ENCODE data around the gene CD37. TPM values are rescaled to one million over a fixed set of nuclear protein-coding genes. Genes with fewer than 3 reads are reported as not detected.
"Not testable (repeated sequence)": the region's sequence is repeated elsewhere in the genome, so short reads cannot be mapped to it uniquely, and the experiment has no call there.

CD37 gene
- total and polyA plus RNA-seq, 9 donors, result 1.5 to 21.5 (median 5.4) TPM

DNA sequence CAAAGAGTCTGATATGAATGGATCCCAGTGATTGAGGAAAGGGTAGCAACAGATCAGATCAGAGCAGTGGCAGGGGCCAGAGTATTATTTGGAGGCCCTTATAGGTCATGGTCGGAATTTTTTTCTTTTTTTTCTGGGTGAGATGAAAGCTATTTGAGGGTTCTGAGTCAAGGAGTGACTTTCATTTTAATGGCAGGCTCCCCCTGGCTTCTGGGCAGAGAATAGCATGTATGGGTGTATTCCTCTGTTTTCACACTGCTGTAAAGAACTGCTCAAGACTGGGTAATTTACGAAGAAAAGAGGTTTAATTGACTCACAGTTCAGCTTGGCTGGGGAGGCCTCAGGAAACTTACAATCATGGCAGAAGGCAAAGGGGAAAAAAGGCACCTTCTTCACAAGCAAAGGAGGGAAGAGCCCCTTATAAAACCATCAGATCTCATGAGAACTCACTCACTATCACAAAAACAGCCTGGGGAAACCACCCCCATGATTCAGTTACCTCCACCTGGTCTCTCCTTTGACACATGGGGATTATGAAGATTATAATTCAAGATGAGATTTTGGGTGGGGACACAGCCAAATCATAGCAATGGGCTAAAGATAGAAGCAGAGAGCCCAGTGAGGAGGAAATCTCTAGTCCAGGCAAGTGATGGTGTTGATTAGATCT lies 7.2 kb upstream of the CD37 start:
- no peaks in the 10 kb centered on the region for H3K9me3 ChIP-seq
- H3K36me3 ChIP-seq, result no peaks in the 10 kb centered on the region
- no peak overlapping the region for H3K4me3 ChIP-seq
- H3K27ac ChIP-seq, result no peak overlapping the region
- TF ChIP-seq EP300 (IDR thresholded peaks at IDR 0.05) (no peak), POLR2A (IDR thresholded peaks at IDR 0.05) (no peak)
- TF ChIP-seq, protein P1, sequence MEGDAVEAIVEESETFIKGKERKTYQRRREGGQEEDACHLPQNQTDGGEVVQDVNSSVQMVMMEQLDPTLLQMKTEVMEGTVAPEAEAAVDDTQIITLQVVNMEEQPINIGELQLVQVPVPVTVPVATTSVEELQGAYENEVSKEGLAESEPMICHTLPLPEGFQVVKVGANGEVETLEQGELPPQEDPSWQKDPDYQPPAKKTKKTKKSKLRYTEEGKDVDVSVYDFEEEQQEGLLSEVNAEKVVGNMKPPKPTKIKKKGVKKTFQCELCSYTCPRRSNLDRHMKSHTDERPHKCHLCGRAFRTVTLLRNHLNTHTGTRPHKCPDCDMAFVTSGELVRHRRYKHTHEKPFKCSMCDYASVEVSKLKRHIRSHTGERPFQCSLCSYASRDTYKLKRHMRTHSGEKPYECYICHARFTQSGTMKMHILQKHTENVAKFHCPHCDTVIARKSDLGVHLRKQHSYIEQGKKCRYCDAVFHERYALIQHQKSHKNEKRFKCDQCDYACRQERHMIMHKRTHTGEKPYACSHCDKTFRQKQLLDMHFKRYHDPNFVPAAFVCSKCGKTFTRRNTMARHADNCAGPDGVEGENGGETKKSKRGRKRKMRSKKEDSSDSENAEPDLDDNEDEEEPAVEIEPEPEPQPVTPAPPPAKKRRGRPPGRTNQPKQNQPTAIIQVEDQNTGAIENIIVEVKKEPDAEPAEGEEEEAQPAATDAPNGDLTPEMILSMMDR (IDR thresholded peaks at IDR 0.05), result no peak
- intact Hi-C loops (cut with DNase I), result no loop called here
- WGBS, 3 donors, result 77 to 88% (median 83%) methylated on average over 2 of the region's 2 CpGs
- H3K27me3 ChIP-seq, result no peaks in the 10 kb centered on the region
- no peak for DNase-seq
- H3K4me1 ChIP-seq (ENCODE audit: insufficient read depth), result no peaks in the 10 kb centered on the region

DNA sequence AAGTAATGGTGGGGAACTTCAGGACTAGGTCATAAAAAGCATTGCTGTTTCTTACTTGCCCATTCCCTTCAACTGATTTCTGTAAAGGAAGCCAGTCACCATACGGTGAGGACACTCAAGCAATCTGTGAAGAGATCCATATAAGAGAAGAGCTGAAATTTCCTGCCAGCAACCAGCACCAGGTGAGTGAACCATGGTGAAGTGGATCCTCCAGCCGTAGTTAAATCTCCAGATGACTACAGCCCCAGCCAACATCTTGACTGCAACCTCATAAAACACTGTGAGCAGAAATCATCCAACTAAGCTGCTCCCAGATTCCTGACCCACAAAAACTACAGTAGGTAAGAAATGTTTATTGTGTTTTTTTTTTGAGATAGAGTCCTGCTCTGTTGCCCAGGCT lies 6.5 kb upstream of the CD37 start:
- H3K27ac ChIP-seq, result no peak overlapping the region
- DNase-seq, result no peak
- H3K4me3 ChIP-seq, result no peak overlapping the region
- H3K9me3 ChIP-seq, result no peaks in the 10 kb centered on the region
- no peaks in the 10 kb centered on the region for H3K27me3 ChIP-seq
- WGBS, 3 donors, result 93 to 100% (median 96%) methylated on average over 2 of the region's 2 CpGs
- no peaks in the 10 kb centered on the region for H3K36me3 ChIP-seq
- intact Hi-C loops (cut with DNase I), result no loop called here
- no peaks in the 10 kb centered on the region for H3K4me1 ChIP-seq (ENCODE audit: insufficient read depth)
- TF ChIP-seq POLR2A (IDR thresholded peaks at IDR 0.05) (no peak), EP300 (IDR thresholded peaks at IDR 0.05) (no peak)
- TF ChIP-seq, protein P1 (IDR thresholded peaks at IDR 0.05), result no peak

DNA sequence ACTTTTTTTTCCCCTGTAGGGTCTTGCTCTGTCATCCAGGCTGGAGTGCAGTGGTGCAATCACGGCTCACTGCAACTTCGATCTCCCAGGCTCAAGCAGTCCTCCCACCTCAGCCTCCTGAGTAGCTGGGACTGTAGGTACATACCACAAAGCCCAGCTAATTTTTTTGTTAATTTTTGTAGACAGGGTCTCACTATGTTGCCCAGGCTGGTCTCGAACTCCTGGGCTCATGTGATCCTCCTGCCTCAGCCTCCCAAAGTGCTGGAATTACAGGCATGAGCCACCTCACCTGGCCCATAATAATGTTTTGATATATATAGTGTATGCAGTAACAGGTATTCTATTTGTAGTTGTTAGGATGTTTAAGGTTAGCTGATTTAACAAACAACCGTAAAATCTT lies 4.0 kb upstream of the CD37 start:
- H3K27ac ChIP-seq; H3K9me3 ChIP-seq; H3K27me3 ChIP-seq; H3K36me3 ChIP-seq; intact Hi-C loops (cut with DNase I); DNase-seq; H3K4me3 ChIP-seq; H3K4me1 ChIP-seq (ENCODE audit: insufficient read depth): not testable (repeated sequence)
- 92 to 99% (median 92%) methylated on average over 4 of the region's 4 CpGs for WGBS, 3 donors

DNA sequence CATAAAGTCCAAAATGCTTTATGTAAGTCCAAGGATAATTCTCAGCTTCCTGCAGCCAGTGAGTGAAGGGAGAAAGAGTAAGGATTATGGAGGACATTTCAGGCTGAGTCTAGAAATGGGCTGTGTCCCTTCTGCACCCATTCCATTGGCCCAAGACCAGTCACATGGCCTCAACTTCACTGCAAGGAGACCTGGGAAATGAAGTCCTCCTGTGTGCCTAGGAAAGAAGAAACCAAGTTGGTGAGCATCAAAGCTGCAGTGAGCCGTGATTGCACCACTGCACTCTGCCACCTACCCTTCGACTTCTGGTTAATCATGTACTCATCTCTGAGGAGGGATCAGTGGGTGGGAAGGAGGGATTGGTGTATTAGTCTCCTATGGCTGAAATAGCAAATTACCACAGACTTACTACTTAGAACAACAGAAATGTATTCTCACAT lies 3.6 kb upstream of the CD37 start:
- no peaks in the 10 kb centered on the region for H3K36me3 ChIP-seq
- 75 to 80% (median 77%) methylated on average over 2 of the region's 2 CpGs for WGBS, 3 donors
- H3K4me1 ChIP-seq (ENCODE audit: insufficient read depth), result no peaks in the 10 kb centered on the region
- intact Hi-C loops (cut with DNase I), result no loop called here
- H3K4me3 ChIP-seq, result no peak overlapping the region
- no peaks in the 10 kb centered on the region for H3K27me3 ChIP-seq
- no peak overlapping the region for H3K27ac ChIP-seq
- TF ChIP-seq EP300 (IDR thresholded peaks at IDR 0.05), result no peak
- TF ChIP-seq, protein P1 (IDR thresholded peaks at IDR 0.05), result no peak
- no peak for TF ChIP-seq POLR2A (IDR thresholded peaks at IDR 0.05)
- DNase-seq, result no peak
- no peaks in the 10 kb centered on the region for H3K9me3 ChIP-seq

DNA sequence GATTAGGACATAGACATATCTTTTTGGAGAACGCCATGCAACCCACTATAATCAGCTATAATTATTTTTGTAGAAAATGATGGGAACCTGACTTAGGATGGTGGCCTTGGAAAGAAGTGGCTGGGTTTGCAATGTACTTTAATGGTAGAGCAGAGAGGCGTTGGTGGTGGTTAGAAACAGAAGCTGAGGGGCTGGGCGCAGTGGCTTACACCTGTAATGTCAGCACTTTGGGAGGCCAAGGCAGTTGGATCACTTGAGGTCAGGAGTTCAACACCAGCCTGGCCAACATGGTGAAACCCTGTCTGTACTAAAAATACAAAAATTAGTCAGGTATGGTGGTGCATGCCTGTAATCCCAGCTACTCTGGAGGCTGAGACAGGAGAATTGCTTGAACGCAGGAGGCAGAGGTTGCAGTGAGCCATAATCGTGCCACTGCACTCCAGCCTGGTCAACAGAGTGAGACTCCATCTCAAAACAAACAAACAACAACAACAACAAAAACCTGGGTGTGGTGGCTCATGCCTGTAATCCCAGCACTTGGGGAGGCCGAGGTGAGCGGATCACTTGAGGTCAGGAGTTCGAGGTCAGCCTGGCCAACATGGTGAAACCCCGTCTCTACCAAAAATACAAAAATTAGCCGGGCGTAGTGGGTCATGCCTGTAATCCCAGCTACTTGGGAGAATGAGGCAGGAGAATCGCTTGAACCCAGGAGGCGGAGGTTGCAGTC lies 2.4 kb upstream of the CD37 start:
- intact Hi-C loops (cut with DNase I), result not testable (repeated sequence)
- peak in 2 of 5 donors; percentile 5 to 9 for DNase-seq

More for the DNA sequence above, 2.4 kb upstream of the CD37 start:
- H3K4me1 ChIP-seq (ENCODE audit: insufficient read depth); H3K9me3 ChIP-seq; H3K36me3 ChIP-seq; H3K27ac ChIP-seq; H3K27me3 ChIP-seq; H3K4me3 ChIP-seq: not testable (repeated sequence)
- 84 to 91% (median 88%) methylated on average over 13 of the region's 13 CpGs for WGBS, 3 donors

Data from ovary (tissue), 9 donors.